Measurements from ENCODE around the gene TSPEAR. TPM values are rescaled to one million over a fixed set of nuclear protein-coding genes. Genes with fewer than 3 reads are reported as not detected.
A peak's percentile ranks its signal among the peaks of the same experiment; 100 is the strongest.

The TSPEAR gene
- total and polyA plus RNA-seq, 2 donors from 2014 or later: 0.09 to 0.22 TPM

DNA sequence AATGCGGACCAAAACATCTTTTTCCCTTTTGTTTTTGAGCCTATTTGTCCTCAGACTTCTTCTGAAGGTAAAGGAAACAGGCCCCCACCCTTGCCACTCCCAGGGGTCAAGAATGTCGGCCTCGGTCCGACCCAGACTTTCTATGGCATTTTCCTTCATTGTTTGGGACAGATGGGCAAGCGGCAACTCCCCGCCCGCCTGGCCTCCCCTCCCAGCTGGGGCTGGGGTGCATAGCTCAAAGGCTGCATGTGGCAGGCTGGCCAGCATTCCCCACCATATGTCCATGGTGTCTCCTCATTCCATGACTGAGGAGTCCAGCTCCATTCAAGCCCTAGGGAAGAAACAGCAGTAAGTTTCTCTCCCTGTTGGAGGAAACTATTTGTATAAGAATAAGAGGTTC is 29.4 kb upstream of the TSPEAR start:
- FAIRE-seq (no peak), DNase-seq (peak in 1 of 5 donors; percentile 13)
- H3K9ac ChIP-seq (ENCODE audit: low read length in 3 of 3): no peak overlapping the region
- peaks cover 0 to 36% (median 7%) of the 10 kb centered on the region in 3 donors for H3K9me3 ChIP-seq (ENCODE audit: control insufficient read depth in 2 of 3, insufficient read depth in 1 of 3, low read length in 3 of 3)
- no peak overlapping the region for H3K27ac ChIP-seq (ENCODE audit: low read depth in 2 of 2, low read length in 2 of 2)
- TF ChIP-seq, protein P1, sequence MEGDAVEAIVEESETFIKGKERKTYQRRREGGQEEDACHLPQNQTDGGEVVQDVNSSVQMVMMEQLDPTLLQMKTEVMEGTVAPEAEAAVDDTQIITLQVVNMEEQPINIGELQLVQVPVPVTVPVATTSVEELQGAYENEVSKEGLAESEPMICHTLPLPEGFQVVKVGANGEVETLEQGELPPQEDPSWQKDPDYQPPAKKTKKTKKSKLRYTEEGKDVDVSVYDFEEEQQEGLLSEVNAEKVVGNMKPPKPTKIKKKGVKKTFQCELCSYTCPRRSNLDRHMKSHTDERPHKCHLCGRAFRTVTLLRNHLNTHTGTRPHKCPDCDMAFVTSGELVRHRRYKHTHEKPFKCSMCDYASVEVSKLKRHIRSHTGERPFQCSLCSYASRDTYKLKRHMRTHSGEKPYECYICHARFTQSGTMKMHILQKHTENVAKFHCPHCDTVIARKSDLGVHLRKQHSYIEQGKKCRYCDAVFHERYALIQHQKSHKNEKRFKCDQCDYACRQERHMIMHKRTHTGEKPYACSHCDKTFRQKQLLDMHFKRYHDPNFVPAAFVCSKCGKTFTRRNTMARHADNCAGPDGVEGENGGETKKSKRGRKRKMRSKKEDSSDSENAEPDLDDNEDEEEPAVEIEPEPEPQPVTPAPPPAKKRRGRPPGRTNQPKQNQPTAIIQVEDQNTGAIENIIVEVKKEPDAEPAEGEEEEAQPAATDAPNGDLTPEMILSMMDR (IDR thresholded peaks at IDR 0.05; ENCODE audit: borderline replicate concordance, extremely low read depth, insufficient read depth): no peak
- no peaks in the 10 kb centered on the region for H3K36me3 ChIP-seq (ENCODE audit: control insufficient read depth in 2 of 3, insufficient read depth in 3 of 3, low read length in 3 of 3)
- intact Hi-C loops (cut with DNase I): no loop called here
- no peaks in the 10 kb centered on the region for H3K27me3 ChIP-seq (ENCODE audit: control insufficient read depth, insufficient read depth, low read length)
- no peaks in the 10 kb centered on the region for H3K4me1 ChIP-seq (ENCODE audit: control insufficient read depth in 2 of 3, insufficient read depth in 2 of 3, low read depth in 1 of 3, low read length in 3 of 3)
- no peak overlapping the region for H3K4me3 ChIP-seq (ENCODE audit: low read length in 3 of 3)

DNA sequence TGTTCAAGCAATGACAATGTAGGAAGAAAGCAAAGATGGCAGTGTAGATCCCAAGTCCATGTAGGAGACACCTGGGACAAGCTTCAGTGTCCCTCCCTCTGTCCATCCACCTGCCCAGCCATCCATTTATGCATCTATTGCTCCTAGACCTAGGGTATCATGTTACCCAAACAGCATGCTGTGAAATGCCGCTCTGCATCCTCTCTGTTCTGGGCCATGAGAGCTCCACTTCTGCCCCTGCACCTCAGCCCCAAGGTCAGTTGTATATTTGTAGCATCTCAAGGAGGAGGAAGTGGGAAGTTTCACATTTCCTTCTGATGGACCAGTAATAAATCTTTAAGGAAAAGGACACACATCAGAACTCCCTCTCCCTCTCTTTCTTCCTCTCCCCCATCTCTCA is 27.9 kb upstream of the TSPEAR start:
- no peak overlapping the region for H3K4me3 ChIP-seq (ENCODE audit: low read length in 3 of 3)
- no peaks in the 10 kb centered on the region for H3K36me3 ChIP-seq (ENCODE audit: control insufficient read depth in 2 of 3, insufficient read depth in 3 of 3, low read length in 3 of 3)
- DNase-seq (no peak), FAIRE-seq (no peak)
- H3K9ac ChIP-seq (ENCODE audit: low read length in 3 of 3): no peak overlapping the region
- no peak overlapping the region for H3K27ac ChIP-seq (ENCODE audit: low read depth in 2 of 2, low read length in 2 of 2)
- TF ChIP-seq, protein P1 (IDR thresholded peaks at IDR 0.05; ENCODE audit: borderline replicate concordance, extremely low read depth, insufficient read depth): no peak
- no peaks in the 10 kb centered on the region for H3K27me3 ChIP-seq (ENCODE audit: control insufficient read depth, insufficient read depth, low read length)
- H3K9me3 ChIP-seq (ENCODE audit: control insufficient read depth in 2 of 3, insufficient read depth in 1 of 3, low read length in 3 of 3): peaks cover 0 to 36% (median 7%) of the 10 kb centered on the region in 3 donors
- intact Hi-C loops (cut with DNase I): no loop called here
- H3K4me1 ChIP-seq (ENCODE audit: control insufficient read depth in 2 of 3, insufficient read depth in 2 of 3, low read depth in 1 of 3, low read length in 3 of 3): no peaks in the 10 kb centered on the region

DNA sequence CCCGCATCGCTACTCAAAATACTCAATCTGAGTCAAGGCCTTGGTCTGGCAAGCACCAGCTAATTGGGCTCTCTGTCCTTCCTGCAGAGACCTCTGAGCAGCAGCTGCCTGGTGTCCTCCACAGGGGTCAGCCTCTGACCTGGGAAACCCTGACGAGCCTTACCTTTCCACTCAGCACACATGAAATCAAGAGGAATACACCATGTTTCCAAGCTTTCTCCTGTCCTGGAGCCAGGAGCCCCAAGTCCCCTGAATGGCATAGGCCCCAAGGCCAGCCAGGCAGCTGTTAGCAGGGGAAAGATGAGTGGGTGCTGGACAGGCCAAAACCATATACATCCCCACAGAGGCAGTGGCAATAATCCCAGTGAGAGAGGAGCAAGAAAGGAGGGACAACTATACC is 27.2 kb upstream of the TSPEAR start:
- FAIRE-seq: no peak

More for the DNA sequence above, 27.2 kb upstream of the TSPEAR start:
- H3K36me3 ChIP-seq (ENCODE audit: control insufficient read depth in 2 of 3, insufficient read depth in 3 of 3, low read length in 3 of 3): no peaks in the 10 kb centered on the region
- H3K4me3 ChIP-seq (ENCODE audit: low read length in 3 of 3): no peak overlapping the region
- H3K9me3 ChIP-seq (ENCODE audit: control insufficient read depth in 2 of 3, insufficient read depth in 1 of 3, low read length in 3 of 3): peaks cover 0 to 36% (median 7%) of the 10 kb centered on the region in 3 donors
- H3K27me3 ChIP-seq (ENCODE audit: control insufficient read depth, insufficient read depth, low read length): no peaks in the 10 kb centered on the region
- no peaks in the 10 kb centered on the region for H3K4me1 ChIP-seq (ENCODE audit: control insufficient read depth in 2 of 3, insufficient read depth in 2 of 3, low read depth in 1 of 3, low read length in 3 of 3)
- H3K9ac ChIP-seq (ENCODE audit: low read length in 3 of 3): no peak overlapping the region
- no peak for DNase-seq
- TF ChIP-seq, protein P1 (IDR thresholded peaks at IDR 0.05; ENCODE audit: borderline replicate concordance, extremely low read depth, insufficient read depth): no peak
- intact Hi-C loops (cut with DNase I): no loop called here
- no peak overlapping the region for H3K27ac ChIP-seq (ENCODE audit: low read depth in 2 of 2, low read length in 2 of 2)

All from kidney (tissue), 14 donors.